CD14-positive monocyte (primary cell): Measurements from ENCODE around the gene IPO11. TPM values are rescaled to one million over a fixed set of nuclear protein-coding genes. Genes with fewer than 3 reads are reported as not detected.

Experiments used
- DNase-seq, 3 donors: peaks; one replicate each; pipeline ENCODE4 v3.0.0-alpha.2; 2011 to 2022
- H2AFZ ChIP-seq: 2 replicates; pipeline ENCODE4 v1.6.0; 2012; ENCODE audit warnings: mild to moderate bottlenecking, low read depth, low read length, inconsistent platforms; ENCODE audit not compliant: insufficient read depth, poor library complexity, severe bottlenecking
- H3K27ac ChIP-seq, 2 donors: 1 replicate in 1 of 2; 2 replicates in 1 of 2; pipeline ENCODE4 v1.5.1; 2012 to 2013; ENCODE audit warnings: low read length in 2 of 2, control low read depth in 1 of 2, inconsistent platforms in 1 of 2, low read depth in 1 of 2, mild to moderate bottlenecking in 1 of 2
- H3K27me3 ChIP-seq, 2 donors: one replicate each; pipeline versions ENCODE4 v1.6.0 to v1.6.1; 2011 to 2013; ENCODE audit warnings: low read length in 2 of 2; ENCODE audit not compliant: control insufficient read depth in 2 of 2, insufficient read depth in 2 of 2
- H3K36me3 ChIP-seq, 2 donors: replicated peaks in 1 of 2; 1 replicate in 1 of 2; 2 replicates in 1 of 2; pipeline versions ENCODE4 v1.5.1 to v1.6.1; 2012 to 2013; ENCODE audit warnings: low read length in 2 of 2, control low read depth in 1 of 2, inconsistent platforms in 1 of 2, mild to moderate bottlenecking in 1 of 2; ENCODE audit not compliant: insufficient read depth in 2 of 2, control insufficient read depth in 1 of 2
- H3K4me1 ChIP-seq, 2 donors: 1 replicate in 1 of 2; 2 replicates in 1 of 2; pipeline versions ENCODE4 v1.5.1 to v1.6.1; 2012 to 2013; ENCODE audit warnings: low read length in 2 of 2, control low read depth in 1 of 2, inconsistent platforms in 1 of 2, mild to moderate bottlenecking in 1 of 2, moderate library complexity in 1 of 2; ENCODE audit not compliant: insufficient read depth in 2 of 2, control insufficient read depth in 1 of 2
- H3K4me2 ChIP-seq: replicated peaks from 2 replicates; pipeline ENCODE3; 2012; ENCODE audit warnings: low read length, moderate library complexity, mild to moderate bottlenecking; ENCODE audit not compliant: poor library complexity, severe bottlenecking; ENCODE audit errors: extremely low read depth
- H3K4me3 ChIP-seq, 3 experiments: fragments of 200-600 bp in 1 of 3; sonication (generic) in 1 of 3; replicated peaks in 1 of 3; 1 replicate in 2 of 3; 2 replicates in 1 of 3; pipeline ENCODE4 v1.5.1; 2011 to 2013; ENCODE audit warnings: low read length in 3 of 3, mild to moderate bottlenecking in 3 of 3, control low read depth in 2 of 3, low read depth in 2 of 3, inconsistent platforms in 1 of 3, moderate library complexity in 1 of 3
- H3K79me2 ChIP-seq: 2 replicates; pipeline ENCODE4 v1.6.0; 2012; ENCODE audit warnings: mild to moderate bottlenecking, control low read depth, inconsistent platforms, low read length, moderate library complexity; ENCODE audit not compliant: insufficient read depth
- H3K9ac ChIP-seq: 2 replicates; pipeline ENCODE4 v1.6.0; 2017; ENCODE audit warnings: low read length, mild to moderate bottlenecking; ENCODE audit not compliant: insufficient read depth, poor library complexity, severe bottlenecking
- H3K9me3 ChIP-seq, 2 donors: replicated peaks in 1 of 2; 1 replicate in 1 of 2; 2 replicates in 1 of 2; pipeline versions ENCODE4 v1.5.1 to v1.6.1; 2012 to 2013; ENCODE audit warnings: low read length in 2 of 2, control low read depth in 1 of 2; ENCODE audit not compliant: control insufficient read depth in 1 of 2, insufficient read depth in 1 of 2
- H4K20me1 ChIP-seq: 2 replicates; pipeline ENCODE4 v1.6.0; 2012; ENCODE audit warnings: mild to moderate bottlenecking, low read length, control low read depth, moderate library complexity; ENCODE audit not compliant: insufficient read depth
- H3K27ac Mint-ChIP-seq, 7 donors: one replicate each; pipeline ENCODE4 v1.8.0; 2020; ENCODE audit warnings: mild to moderate bottlenecking in 7 of 7, mixed read lengths in 7 of 7, moderate library complexity in 6 of 7, inconsistent platforms in 2 of 7
- H3K27me3 Mint-ChIP-seq, 3 donors: one replicate each; pipeline ENCODE4 v1.8.0; 2021 to 2022; ENCODE audit warnings: low read depth in 3 of 3, mild to moderate bottlenecking in 3 of 3, mixed read lengths in 3 of 3, moderate library complexity in 3 of 3, inconsistent platforms in 1 of 3
- H3K36me3 Mint-ChIP-seq, 2 donors: one replicate each; pipeline ENCODE4 v1.8.0; 2020; ENCODE audit warnings: mixed read lengths in 2 of 2, inconsistent platforms in 1 of 2, mild to moderate bottlenecking in 1 of 2
- H3K4me1 Mint-ChIP-seq: one replicate; pipeline ENCODE4 v1.8.0; 2020; ENCODE audit warnings: mild to moderate bottlenecking, mixed read lengths
- H3K4me3 Mint-ChIP-seq, 2 donors: one replicate each; pipeline ENCODE4 v1.8.0; 2020; ENCODE audit warnings: mild to moderate bottlenecking in 2 of 2, mixed read lengths in 2 of 2, moderate library complexity in 1 of 2
- H3K9me3 Mint-ChIP-seq, 7 donors: one replicate each; pipeline ENCODE4 v1.8.0; 2020 to 2022; ENCODE audit warnings: mixed read lengths in 7 of 7, mild to moderate bottlenecking in 6 of 7, moderate library complexity in 6 of 7, inconsistent platforms in 2 of 7
- WGBS: methylation state at CpG from one replicate; pipeline ENCODE4 v1.1.5; 2013; ENCODE audit warnings: missing lambda C conversion rate; ENCODE audit not compliant: insufficient coverage; 5-methylcytosine and 5-hydroxymethylcytosine counted together
- intact Hi-C, 2 donors: fragments of 100-400 bp; cut with micrococcal nuclease; formaldehyde crosslinking; loops; one replicate each; pipeline versions ENCODE4 v1.15.0 to v1.15.1; 2023
- polyA plus RNA-seq, 3 donors: library from polyadenylated mRNA; depleted of rRNA in 1 of 3; unstranded in 2 of 3; stranded (reverse) in 1 of 3; fragments of 300-500 nt in 2 of 3; fragments of >200 nt in 1 of 3; fragmentation: Illumina TruSeq in 2 of 3; gene quantifications; 1 replicate in 2 of 3; 2 replicates in 1 of 3; pipeline ENCODE4 v1.2.3, GENCODE V29; 2012 to 2021
- TF ChIP-seq, protein P1 (sequence below): fragments of 200-600 bp; IDR thresholded peaks from one replicate; pipeline ENCODE4 v1.8.0; 2022; ENCODE audit warnings: antibody characterized with exemption, mild to moderate bottlenecking

The IPO11 gene
- polyA plus RNA-seq, 3 donors: 4.4 to 5.5 (median 5.3) TPM

DNA sequence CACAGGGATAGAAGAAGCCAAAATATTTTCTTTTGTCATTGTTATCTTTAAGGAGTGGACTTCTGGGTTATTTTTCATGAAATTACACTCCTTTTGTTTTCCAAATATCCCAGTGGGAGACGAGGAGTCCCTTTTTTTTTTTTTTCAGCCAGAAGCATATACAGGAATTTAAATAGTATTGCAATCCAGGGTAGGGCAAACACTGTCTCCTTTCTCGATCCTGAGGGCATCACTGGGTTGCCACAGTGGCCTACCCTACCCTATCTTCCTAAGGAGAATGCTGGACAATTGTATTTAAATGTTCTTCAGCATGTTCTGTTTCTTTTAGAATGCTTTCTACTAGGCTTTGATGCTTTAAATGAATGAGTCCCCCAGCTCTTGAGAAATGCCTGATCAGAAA is 214.0 kb downstream of the IPO11 start:
- H3K4me1 ChIP-seq: no peaks in the 10 kb centered on the region
- no peaks in the 10 kb centered on the region for H3K9me3 ChIP-seq
- H3K27me3 Mint-ChIP-seq: no peaks in the 10 kb centered on the region
- intact Hi-C loops: no loop called here
- H3K27ac ChIP-seq: no peak overlapping the region
- no peak overlapping the region for H3K9ac ChIP-seq
- DNase-seq: no peak
- H3K36me3 Mint-ChIP-seq: peaks cover 19 to 22% of the 10 kb centered on the region in 2 donors
- no CpG with 5 or more reads among the region's 2 CpGs for WGBS
- H3K79me2 ChIP-seq: no peaks in the 10 kb centered on the region
- no peak overlapping the region for H2AFZ ChIP-seq
- TF ChIP-seq, protein P1, sequence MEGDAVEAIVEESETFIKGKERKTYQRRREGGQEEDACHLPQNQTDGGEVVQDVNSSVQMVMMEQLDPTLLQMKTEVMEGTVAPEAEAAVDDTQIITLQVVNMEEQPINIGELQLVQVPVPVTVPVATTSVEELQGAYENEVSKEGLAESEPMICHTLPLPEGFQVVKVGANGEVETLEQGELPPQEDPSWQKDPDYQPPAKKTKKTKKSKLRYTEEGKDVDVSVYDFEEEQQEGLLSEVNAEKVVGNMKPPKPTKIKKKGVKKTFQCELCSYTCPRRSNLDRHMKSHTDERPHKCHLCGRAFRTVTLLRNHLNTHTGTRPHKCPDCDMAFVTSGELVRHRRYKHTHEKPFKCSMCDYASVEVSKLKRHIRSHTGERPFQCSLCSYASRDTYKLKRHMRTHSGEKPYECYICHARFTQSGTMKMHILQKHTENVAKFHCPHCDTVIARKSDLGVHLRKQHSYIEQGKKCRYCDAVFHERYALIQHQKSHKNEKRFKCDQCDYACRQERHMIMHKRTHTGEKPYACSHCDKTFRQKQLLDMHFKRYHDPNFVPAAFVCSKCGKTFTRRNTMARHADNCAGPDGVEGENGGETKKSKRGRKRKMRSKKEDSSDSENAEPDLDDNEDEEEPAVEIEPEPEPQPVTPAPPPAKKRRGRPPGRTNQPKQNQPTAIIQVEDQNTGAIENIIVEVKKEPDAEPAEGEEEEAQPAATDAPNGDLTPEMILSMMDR: no peak
- no peaks in the 10 kb centered on the region for H3K27me3 ChIP-seq
- H4K20me1 ChIP-seq: no peaks in the 10 kb centered on the region
- H3K4me3 ChIP-seq: no peak overlapping the region
- no peak overlapping the region for H3K4me2 ChIP-seq
- no peak overlapping the region for H3K27ac Mint-ChIP-seq
- no peaks in the 10 kb centered on the region for H3K4me1 Mint-ChIP-seq
- H3K36me3 ChIP-seq: peaks cover 6 to 31% of the 10 kb centered on the region in 2 donors
- H3K4me3 Mint-ChIP-seq: no peak overlapping the region
- H3K9me3 Mint-ChIP-seq: no peaks in the 10 kb centered on the region

DNA sequence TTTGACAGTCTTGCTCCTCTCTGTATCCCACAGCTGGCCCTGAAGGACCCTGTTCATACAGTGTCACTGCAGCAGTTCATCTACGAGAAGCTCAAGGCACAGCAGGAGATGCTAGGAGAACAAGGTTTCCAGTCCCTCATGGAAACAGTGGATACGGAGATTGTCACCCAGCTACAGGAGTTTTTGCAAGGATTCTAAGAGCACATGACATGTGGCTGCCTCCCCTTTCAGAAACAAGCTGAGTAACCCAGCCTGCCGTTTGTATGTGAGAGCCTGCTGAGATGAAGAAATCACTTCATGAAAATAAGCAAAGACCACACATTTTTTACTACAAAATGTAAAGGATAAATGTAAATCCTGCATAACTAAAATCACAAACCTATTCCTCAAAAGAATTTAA is 214.6 kb downstream of the IPO11 start:
- TF ChIP-seq, protein P1: no peak
- H3K4me2 ChIP-seq: no peak overlapping the region
- no peak overlapping the region for H2AFZ ChIP-seq
- H3K79me2 ChIP-seq: no peaks in the 10 kb centered on the region
- intact Hi-C loops: no loop called here
- peak overlapping the region in 1 of 7 donors; percentile 3 for H3K27ac Mint-ChIP-seq
- H3K27me3 Mint-ChIP-seq: no peaks in the 10 kb centered on the region
- H3K9me3 ChIP-seq: no peaks in the 10 kb centered on the region
- H3K36me3 ChIP-seq: peaks cover 6 to 31% of the 10 kb centered on the region in 2 donors
- H3K4me1 ChIP-seq: no peaks in the 10 kb centered on the region
- H3K4me3 Mint-ChIP-seq: no peak overlapping the region
- H4K20me1 ChIP-seq: no peaks in the 10 kb centered on the region
- H3K27ac ChIP-seq: no peak overlapping the region
- DNase-seq: no peak
- no peaks in the 10 kb centered on the region for H3K9me3 Mint-ChIP-seq
- WGBS: 90% methylated on average over 2 of the region's 3 CpGs
- H3K36me3 Mint-ChIP-seq: peaks cover 19 to 20% of the 10 kb centered on the region in 2 donors
- no peak overlapping the region for H3K4me3 ChIP-seq
- H3K27me3 ChIP-seq: no peaks in the 10 kb centered on the region
- H3K4me1 Mint-ChIP-seq: no peaks in the 10 kb centered on the region
- no peak overlapping the region for H3K9ac ChIP-seq
